T-helper 22 cell (primary cell): ENCODE data around the gene SYP.
"Not testable (repeated sequence)": the region's sequence is repeated elsewhere in the genome, so short reads cannot be mapped to it uniquely, and the experiment has no call there.

Source experiments
- DNase-seq: peaks from one replicate; pipeline ENCODE4 v3.0.0-alpha.2; 2020; ENCODE audit warnings: low read depth

SYP gene

DNA sequence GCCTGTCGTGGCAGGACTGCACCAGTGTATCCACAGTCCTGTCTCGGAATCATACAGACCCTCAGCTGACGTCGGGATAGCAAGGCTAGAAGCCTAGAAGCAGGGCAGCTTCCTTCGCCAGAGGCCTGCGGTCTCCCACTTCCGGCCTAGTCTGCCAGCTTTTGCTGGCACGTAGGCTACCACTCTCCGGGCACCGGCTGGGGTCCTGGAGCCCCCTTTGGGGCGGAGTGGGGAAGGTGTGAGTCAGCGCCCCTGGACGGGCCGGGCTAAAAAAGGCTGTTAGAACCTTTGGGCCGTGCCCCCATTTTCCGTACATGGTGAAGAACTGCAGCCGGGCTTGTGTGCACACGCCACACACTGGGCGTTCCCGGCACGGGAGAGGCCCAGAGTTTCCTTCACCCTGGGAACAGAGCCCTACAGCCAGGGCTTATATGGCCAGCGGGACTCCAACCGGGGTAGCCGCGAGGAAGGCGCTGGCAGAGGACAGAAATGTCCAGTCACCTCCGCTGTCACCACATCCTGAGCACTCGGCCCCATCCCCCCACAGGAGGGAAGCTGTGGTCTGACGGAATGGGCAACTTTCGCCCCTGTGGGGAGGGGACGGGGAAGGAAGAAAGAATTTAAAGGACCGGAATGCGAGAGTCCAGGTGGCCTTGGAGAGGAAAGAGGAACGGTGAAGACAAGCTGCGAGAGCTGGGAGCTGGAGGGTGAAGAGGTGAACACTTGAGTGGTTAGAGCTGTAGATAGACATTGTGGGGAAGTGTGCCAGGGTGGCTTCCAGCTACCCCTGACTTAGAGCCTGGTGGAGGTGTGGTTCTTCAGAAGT lies 32.9 kb downstream of the SYP start:
- peak; percentile 62 for DNase-seq

DNA sequence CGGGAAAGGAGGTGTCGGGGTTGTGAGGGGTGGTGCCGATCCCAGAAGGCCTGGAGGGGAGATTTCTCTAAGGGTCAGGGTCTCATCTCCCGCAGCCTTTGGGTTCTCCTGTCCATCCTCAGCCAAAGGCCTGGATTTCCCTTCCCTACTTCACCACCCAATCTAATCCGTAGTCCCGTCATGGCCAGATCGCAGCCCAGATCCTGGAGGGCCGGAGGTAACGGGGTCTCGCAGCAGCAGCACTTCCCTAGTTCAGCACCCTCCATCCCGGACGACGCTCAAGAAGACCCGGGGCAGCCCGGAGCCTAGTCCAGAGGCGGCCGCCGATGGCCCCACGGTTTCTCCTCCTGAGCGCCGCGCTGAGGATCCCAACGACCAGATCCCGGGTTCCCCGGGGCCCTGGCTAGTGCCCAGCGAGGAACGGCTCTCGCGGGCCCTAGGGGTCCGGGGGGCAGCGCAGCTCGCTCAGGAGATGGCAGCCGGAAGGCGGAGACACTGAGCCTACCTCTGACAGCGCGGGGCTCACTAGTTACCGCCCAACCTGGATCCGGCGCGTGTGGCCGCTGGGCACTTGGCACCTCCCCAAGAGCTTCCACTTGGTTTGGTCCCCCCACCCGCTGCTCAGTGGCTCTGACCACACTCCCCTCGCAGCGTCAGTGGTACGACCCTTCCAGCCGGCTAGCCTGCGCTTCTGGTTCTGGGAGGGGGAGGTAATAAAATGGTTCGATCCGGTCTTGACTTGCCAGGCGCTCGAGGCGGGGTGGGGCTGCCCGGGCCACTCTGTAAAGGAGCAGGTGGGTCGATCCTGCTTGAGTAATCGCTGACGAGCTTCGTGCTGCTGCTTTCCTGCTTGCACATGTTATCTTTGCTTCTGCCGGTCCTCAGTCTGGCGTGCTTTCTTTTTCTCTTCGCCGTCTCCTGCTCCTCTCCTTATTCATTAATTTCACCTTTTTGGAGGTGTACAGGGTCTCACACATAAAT lies 33.8 kb downstream of the SYP start:
- DNase-seq = peak; percentile 70

DNA sequence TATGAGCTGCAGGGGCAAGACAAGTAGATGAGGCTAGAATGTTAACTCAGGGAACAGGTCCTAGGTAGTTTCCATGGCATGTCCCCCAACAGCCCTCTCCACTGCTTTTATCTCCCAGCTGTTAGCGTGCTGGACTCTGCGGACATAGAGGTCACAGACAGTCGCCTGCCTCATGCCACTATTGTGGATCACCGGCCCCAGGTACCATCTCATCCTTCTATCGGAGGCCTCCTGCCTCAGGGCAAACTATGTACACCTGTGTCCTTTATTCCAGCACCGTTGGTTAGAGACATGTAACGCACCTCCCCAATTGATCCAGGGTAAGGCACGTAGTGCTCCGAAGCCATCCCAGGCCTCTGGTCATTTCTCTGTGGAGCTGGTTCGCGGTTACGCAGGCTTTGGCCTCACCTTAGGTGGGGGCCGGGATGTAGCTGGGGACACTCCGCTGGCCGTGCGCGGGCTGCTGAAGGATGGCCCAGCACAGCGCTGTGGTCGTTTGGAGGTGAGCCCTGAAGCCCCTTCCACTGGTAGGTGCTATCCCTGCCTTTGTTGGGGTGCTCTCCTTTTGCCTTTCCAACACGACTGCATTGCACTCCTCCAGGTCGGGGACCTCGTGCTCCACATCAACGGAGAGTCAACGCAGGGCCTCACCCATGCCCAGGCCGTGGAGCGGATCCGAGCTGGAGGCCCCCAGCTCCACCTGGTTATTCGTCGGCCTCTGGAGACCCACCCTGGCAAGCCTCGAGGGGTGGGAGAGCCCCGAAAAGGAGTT lies 35.2 kb downstream of the SYP start:
- no peak for DNase-seq

DNA sequence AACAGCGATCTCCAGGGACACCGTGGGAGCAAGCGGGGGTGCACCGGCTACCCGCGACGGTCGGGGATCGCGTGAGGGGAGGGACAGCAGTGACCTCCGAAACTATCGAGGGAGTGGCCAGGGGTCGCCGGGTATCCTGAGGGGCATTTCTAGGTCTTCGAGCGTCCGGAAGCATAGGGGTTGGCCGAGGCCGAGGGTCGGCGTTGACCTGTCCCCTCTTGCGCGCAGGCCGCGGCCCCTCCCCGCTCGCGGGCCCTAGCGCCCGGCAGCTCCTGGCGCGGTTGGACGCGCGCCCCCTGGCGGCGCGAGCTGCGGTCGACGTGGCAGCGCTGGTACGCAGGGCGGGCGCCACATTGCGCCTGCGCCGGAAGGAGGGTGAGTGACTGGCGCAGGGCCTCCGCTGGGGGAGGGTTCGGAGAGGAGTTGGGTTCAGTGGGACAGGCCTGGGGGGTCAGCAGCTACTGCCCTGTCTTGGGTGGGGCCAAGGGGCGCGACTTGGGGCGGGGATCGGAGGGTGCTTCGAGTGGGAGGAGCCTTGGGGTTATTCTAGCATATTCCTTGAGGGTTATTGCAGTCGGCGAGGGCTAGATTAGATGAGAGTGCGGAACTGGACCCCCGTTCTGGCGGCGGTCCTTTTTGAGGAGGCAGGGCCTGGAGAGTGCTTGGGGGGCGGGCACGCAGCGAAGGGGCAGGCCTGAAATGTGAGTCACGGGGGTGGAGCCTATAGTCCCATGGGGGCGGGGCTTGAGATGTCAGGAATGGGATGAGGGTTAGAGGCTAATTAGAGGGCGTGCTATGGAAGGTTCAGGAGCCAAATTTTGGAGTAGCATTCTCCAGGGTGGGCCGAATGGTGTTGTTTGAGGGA lies 36.2 kb downstream of the SYP start:
- peak; percentile 66 for DNase-seq

DNA sequence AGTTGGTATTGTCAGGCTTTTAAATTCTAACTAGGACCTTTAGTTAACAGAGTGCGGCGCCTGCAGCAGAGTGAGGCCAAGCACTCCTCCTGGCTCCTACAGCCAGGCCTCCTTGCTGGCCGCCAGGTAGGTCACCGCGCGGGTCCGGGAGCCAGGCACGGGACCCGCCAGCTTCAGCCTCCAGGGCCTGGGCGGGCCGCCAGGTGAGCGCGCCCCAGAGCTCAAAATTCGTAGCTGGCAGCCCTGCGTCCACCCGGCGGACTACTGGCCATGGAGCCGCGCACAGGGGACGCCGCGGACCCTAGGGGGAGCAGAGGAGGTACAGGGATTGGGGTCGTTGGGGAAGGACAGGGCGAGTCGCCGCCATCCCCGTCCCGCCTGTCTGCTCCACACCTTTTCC lies 37.4 kb downstream of the SYP start, which contains the start of gene MAGIX:
MAGIX (plus strand) TSS at position 139 of the 400 bp plus-strand sequence; CDS start at position 271, 132 bp downstream.
- no peak for DNase-seq

DNA sequence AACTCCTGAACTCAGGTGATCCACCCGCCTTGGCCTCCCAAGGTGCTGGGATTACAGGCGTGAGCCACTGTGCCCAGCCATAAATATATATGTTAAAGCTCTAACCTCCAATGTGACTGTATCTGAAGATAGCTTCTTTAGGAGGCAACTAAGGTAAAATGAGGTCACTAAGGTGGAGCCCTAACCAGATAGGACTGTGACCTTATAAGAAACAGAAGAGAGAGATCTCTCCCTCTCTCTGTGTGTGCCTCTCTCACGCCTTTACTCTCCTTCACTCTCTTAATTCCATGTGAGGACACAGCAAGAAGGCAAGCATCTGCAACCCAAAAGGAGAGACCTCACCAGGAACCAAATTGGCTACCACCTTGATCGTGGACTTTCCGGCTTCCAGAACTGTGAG lies 38.4 kb downstream of the SYP start:
- no peak for DNase-seq

DNA sequence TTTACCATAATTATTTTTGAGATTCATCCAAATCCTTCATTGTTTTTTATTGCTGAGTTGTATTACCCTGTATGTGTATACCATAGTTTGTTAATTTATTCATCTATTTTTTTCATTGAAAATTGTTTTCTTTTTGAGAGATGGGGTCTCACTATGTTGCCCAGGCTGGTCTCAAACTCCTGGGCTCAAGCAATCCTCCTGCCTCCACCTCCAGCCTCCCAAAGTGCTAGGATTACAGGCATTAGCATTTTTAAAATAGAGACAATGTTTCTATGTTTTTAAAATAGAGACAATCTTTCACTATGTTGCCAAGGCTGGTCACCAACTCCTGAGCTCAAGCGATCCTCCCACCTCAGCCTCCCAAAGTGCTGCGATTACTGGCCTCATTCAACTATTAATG lies 39.1 kb downstream of the SYP start:
- DNase-seq = no peak

DNA sequence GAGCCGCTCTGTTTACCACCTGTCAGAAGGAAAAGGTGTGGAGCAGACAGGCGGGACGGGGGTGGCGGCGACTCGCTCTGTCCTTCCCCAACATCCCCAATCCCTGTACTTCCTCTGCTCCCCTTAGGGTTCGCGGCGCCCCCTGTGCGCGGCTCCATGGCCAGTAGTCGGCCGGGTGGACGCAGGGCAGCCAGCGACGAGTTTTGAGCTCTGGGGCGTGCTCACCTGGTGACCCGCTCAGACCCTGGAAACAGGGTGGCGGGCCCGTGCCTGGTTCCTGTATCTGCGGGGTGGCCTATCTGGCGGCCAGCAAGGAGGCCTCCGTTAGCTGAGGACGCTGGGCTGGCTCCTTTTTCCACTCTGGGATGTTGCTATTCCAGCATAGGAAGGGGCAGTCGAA lies 42.8 kb downstream of the SYP start:
- no peak for DNase-seq

DNA sequence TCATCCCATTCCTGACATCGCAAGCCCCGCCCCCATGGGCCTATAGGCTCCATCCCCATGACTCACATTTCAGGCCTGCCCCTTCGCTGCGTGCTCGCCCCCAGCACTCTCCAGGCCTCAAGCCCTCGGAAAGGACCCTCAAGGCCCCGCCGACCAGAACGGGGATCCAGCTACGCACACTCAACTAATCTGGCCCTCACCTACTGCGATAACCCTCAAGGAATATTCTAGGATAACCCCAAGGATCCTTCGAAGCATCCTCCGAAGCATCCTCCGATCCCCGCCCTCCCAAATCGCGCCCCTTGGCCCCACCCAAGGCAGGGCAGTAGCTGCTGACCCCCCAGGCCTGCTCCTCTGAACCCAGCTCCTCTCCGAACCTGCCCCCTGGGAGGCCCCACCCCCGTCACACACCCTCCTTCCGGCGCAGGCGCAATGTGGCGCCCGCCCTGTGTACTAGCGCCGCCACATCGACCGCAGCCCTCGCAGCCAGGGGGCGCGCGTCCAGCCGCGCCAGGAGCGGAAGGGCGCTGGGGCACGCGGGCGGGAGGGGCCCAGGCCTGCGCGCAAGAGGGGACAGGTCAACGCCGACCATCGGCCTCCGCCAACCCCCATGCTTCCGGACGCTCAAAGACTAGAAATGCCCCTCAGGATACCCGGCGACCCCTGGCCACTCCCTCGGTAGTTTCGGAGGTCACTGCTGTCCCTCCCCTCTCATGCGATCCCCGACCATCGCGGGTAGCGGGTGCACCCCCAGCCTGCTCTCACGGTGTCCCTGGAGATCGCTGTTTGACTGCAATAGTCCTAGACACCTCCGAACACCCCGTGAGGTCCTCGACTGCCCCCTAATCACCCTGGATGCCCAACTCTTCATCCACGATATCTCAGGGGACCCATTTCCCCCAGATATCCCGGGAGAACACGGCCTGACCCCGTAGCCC lies 43.8 kb downstream of the SYP start:
- peak; percentile 73 for DNase-seq

DNA sequence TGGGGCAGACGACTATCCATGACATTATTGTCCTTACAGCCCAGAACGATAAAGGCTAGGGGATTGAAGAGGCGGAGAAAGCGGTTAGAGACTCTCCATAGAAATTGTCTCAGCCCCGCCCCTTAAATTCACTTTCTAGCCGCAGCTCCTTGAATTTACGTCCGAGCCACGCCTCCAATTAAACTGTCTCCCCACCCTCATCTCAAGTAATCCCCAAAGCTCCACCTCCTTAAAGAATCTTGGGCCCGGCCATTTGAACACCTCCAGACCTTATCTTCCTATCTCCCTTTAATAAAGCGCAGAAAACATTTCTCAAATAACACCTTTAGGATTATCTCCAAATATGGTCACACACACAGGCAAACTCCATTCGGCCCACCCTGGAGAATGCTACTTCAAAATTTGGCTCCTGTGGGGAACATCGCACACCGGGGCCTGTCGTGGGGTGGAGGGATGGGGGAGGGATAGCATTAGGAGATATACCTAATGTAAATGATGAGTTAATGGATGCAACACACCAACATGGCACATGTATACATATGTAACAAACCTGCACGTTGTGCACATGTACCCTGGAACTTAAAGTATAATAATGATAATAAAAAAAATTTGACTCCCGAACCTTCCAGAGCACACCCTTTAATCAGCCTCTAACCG lies 44.6 kb downstream of the SYP start:
- DNase-seq = peak; percentile 17

DNA sequence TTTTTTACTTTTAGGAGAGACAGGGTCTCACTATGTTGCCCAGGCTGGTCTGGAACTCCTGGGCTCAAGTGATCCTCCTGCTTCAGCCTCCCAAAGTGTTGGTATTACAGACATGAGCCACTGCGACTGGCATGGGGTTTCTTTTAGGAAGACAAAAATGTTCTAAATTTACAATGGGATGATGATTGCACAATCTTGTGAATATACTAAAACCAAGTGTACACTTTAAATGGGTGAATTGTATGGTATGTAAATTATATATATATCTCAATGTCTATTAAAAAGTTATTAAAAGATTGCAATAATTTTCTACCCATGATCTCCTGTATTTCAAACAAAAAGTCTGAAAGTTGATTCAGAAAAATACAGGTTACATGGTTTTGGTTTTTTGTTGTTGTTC lies 46.5 kb downstream of the SYP start:
- DNase-seq = no peak

DNA sequence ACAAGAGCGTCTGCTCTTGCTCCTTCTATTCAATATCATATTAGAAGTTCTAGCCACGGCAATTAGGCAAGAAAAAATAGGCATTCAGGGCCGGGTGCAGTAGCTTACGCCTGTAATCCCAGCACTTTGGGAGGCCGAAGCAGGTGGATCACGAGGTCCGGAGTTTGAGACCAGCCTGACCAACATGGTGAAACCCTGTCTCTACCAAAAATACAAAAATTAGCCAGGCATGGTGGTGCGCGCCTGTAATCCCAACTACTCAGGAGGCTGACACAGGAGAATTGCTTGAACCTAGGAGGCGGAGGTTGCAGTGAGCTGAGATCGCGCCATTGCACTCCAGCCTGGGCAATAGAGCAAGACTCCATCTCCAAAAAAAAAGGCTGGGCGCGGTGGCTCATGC lies 50.7 kb downstream of the SYP start:
- DNase-seq = not testable (repeated sequence)

DNA sequence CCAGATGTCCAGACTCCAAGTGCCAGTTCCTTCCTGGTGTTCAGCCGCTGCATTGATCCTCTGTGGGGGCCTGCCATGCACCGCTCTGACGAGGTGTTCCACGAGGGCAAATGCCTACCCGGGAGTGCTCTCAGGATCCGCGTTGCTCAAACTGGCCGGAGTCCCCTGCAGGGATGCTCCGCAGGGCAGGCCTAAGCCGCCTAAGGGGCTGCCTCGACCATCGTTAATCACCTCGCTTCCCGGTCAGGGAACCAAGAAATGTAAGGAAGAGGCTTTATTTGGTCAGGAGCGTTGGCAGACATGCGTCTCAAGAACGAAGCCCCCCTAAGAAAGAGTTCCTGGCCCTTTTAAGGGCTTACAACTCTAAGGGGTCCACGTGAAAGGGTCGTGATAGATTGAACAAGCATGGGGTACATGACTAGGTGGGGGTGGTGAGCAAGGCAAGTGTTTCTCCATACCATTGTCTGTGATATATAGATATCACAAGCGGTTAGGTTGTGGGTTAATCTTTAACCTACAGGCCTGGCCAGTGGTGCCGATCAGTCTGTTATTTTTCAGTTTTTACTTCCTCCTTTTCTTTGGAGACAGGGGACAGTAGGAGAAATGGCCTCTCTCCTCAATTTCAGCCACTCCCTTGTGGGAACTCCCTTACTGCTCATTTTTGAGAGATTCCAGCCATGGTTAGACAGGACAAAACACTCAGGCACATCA lies 51.4 kb downstream of the SYP start:
- not testable (repeated sequence) for DNase-seq

DNA sequence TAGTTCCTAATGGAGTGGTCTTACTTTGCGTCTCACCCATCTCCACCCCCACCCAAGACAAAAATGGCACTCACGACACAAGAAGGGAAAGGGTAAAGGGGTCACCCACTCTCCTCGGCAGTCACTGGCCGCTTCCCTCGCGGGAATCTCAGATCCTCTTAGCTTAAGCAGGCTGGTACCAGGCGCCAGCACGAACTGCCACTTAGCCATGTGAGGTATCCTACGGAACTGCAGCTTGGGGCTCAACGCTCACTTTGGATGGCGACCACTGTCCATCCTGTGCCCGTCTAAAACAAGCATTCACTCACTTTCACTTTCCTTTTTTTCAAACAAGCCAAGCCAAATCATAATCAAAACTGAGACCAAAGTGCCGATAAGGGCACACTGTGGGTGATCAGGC lies 52.1 kb downstream of the SYP start:
- DNase-seq = no peak

DNA sequence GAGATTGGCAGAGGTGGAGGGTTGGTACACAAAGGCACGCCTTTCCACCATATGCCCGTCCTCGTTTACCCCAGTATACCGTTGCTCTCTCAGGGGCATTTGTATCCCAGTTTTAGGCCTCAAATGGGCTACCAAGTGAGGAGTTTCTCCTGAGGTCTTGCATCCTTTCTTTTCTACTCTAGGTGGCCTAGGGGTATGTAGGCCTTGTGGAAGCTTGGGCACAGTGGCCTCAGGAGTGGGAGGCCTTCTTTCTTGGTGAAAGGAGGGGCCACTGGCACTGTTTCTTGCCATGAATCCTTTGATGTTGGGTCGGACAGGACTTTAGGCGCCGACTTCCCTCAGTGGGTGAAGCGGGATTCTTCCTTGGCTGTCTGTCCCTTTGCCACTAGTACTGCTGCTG lies 52.7 kb downstream of the SYP start:
- DNase-seq = no peak

DNA sequence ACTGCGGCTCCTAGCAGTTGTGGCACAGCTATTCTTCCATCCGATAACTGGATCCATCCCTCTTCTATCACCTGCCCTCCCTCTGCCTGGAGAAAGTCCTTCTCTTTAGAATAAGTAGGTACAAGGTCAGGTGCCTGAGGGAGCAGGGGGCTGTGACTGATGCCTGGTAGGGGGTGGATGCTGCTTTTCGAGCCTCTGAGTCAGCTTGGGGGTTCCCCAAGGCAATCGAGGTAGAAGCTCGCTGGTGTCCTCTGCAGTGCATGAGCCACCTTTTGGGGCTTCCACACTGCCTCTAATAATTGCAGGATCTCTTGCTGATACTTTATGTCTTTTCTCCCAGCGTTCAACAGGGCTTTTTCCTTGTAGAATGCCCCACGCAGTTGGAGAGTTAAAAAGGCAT lies 56.8 kb downstream of the SYP start:
- not testable (repeated sequence) for DNase-seq

DNA sequence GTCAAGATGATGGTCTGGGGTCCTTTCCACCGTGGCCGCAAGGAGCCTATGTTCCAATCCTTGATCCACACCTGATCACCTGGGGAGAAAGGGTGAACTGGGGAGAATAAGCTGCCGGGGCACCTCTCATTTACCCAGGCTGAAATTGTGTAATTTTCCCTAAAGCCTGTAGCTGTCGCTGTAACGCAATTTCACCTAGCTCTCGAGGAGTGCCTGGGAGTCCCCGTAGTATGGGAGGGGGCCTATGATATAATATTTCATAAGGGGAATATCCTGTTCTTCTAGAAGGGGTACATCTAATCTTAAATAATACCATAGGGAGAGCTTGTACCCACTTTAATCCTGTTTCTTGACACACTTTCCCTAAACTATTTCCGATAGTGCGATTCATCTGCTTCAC lies 57.7 kb downstream of the SYP start:
- DNase-seq = not testable (repeated sequence)

DNA sequence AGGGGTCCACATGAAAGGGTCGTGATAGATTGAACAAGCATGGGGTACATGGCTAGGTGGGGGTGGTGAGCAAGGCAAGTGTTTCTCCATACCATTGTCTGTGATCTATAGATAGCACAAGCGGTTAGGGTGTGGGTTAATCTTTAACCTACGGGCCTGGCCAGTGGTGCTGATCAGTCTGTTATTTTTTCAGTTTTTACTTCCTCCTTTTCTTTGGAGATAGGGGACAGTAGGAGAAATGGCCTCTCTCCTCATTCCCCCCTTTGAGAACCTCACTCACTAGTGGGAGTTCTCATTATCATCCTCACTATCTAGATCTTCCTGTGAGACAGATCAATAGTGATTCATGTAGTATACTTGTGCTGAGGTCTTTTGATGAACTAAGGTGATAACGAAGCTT lies 60.3 kb downstream of the SYP start:
- no peak for DNase-seq
